ENCODE data around the gene CCDC127. TPM values are rescaled to one million over a fixed set of nuclear protein-coding genes. Genes with fewer than 3 reads are reported as not detected.

CCDC127 gene
- total and polyA plus RNA-seq, 2 of the 4 experiments (the other 2 are of a cell fraction) = 3.2 to 3.9 TPM

GRCh38 chr5:154236-154635, 63.7 kb downstream of the CCDC127 start:
- Histone ChIP-seq H4K20me1 (ENCODE audit: insufficient read depth, low read length) (no peaks in the 10 kb centered on the region), H3K4me1 (ENCODE audit: control insufficient read depth, insufficient read depth, low read length) (peaks cover 4% of the 10 kb centered on the region; the same call in 1 of the 2 replicates), H3K18ac (ENCODE audit: low read depth, low read length) (no peak overlapping the region), H3K23ac (ENCODE audit: low read depth, low read length) (no peak overlapping the region), H2AK5ac (ENCODE audit: low read depth, low read length) (no peak overlapping the region), H3K56ac (ENCODE audit: extremely low read depth, insufficient read depth, low read length) (no peak overlapping the region), H3K4me3 (ENCODE audit: insufficient read depth, low read depth, low read length) (no peak overlapping the region), H3K4me2 (ENCODE audit: low read depth, low read length) (no peak overlapping the region), H4K5ac (ENCODE audit: low read depth, low read length) (no peak overlapping the region), H3K9ac (ENCODE audit: low read depth, low read length) (no peak overlapping the region), H3K36me3 (ENCODE audit: control insufficient read depth, insufficient read depth, low read length) (no peaks in the 10 kb centered on the region), H3K9me1 (ENCODE audit: insufficient read depth, low read length) (peaks cover 5% of the 10 kb centered on the region; the same call in 1 of the 2 replicates), H4K91ac (ENCODE audit: insufficient read depth, low read depth, low read length) (no peak overlapping the region), H2BK120ac (ENCODE audit: low read depth, low read length) (no peak overlapping the region), H3K79me1 (ENCODE audit: low read depth in 1 of 2, low read length in 2 of 2) (no peaks in the 10 kb centered on the region), H2AK9ac (replicated peaks; ENCODE audit: low read depth, low read length, poor library complexity) (no peak overlapping the region), H3K27ac (ENCODE audit: insufficient read depth, low read length) (no peak overlapping the region), H3K27me3 (ENCODE audit: control insufficient read depth, insufficient read depth, low read length) (no peaks in the 10 kb centered on the region), H2BK20ac (ENCODE audit: low read depth, low read length) (no peak overlapping the region), H4K8ac (ENCODE audit: low read depth in 2 of 2, low read length in 2 of 2) (no peak overlapping the region), H2AFZ (replicated peaks; ENCODE audit: low read length, poor library complexity) (no peak overlapping the region), H3K9me3 (ENCODE audit: control insufficient read depth, insufficient read depth, low read length) (no peaks in the 10 kb centered on the region), H3K4ac (ENCODE audit: low read depth, low read length) (no peak overlapping the region), H3K14ac (replicated peaks; ENCODE audit: low read depth, low read length) (no peak overlapping the region), H2BK15ac (ENCODE audit: low read depth, low read length) (no peak overlapping the region), H2BK5ac (ENCODE audit: low read depth, low read length, poor library complexity, severe bottlenecking) (no peak overlapping the region)
- TF ChIP-seq MAZ (IDR thresholded peaks at IDR 0.05; ENCODE audit: borderline replicate concordance, low read depth, low read length) (no peak), RFX5 (IDR thresholded peaks at IDR 0.05; ENCODE audit: low read depth, low read length) (no peak), SMC3 (IDR thresholded peaks at IDR 0.05; ENCODE audit: low read depth, low read length) (no peak), MXI1 (IDR thresholded peaks at IDR 0.05; ENCODE audit: borderline replicate concordance, low read depth, low read length) (no peak), CEBPB (IDR thresholded peaks at IDR 0.05; ENCODE audit: low read depth, low read length) (no peak), MAFK (IDR thresholded peaks at IDR 0.05; ENCODE audit: low read depth, low read length) (no peak), CHD1 (IDR thresholded peaks at IDR 0.05; ENCODE audit: low read depth, low read length) (no peak), FOS (IDR thresholded peaks at IDR 0.05; ENCODE audit: low read depth, low read length) (no peak), CTCF (conservative IDR thresholded peaks at IDR 0.05; ENCODE audit: low read depth, low read length) (no peak)
- WGBS, 2 experiments (ENCODE audit: extremely low coverage in 2 of 2, insufficient read length in 1 of 2) = 95% methylated on average over 3 of the region's 10 CpGs; no CpG with 5 or more reads in 1 of the 2 experiments
- BruUV-seq (replicated peaks) = no TSS peak
- POLR2A ChIA-PET (ENCODE audit: unreplicated experiment) = no interaction called here
- no peak for DNase-seq
- CTCF ChIA-PET = no interaction called here
- no peak for ATAC-seq (ENCODE audit: low read depth)
- intact Hi-C loops (cut with micrococcal nuclease) (no loop called here), dilution Hi-C loops (cut with HindIII; ENCODE audit: low sequenced_read_pairs, unreplicated experiment) (no loop called here), in situ Hi-C loops (cut with MboI; ENCODE audit: low sequenced_read_pairs) (no loop called here)
